Panc1 (cell line): ENCODE data around the gene MYCBP2.

Source experiments
- POLR2AphosphoS5 ChIP-seq: IDR thresholded peaks from 2 replicates; pipeline ENCODE4 v1.6.1; 2012; ENCODE audit warnings: mild to moderate bottlenecking, low read depth, low read length, moderate library complexity
- SIN3A ChIP-seq: IDR thresholded peaks from 2 replicates; pipeline ENCODE4 v1.6.1; 2012; ENCODE audit warnings: low read depth, mild to moderate bottlenecking, low read length, moderate library complexity, borderline replicate concordance; ENCODE audit not compliant: insufficient read depth
- TF ChIP-seq, protein P1 (sequence below): fragments of 450-650 bp; IDR thresholded peaks from 2 replicates; pipeline ENCODE4 v1.5.1; 2017; ENCODE audit warnings: mild to moderate bottlenecking
- TF ChIP-seq, protein P2 (sequence below), 2 experiments: IDR thresholded peaks; 2 replicates each; pipeline ENCODE4 v1.6.1; 2011 to 2012; ENCODE audit warnings: low read depth in 2 of 2, control low read depth in 1 of 2, low read length in 1 of 2, mild to moderate bottlenecking in 1 of 2, moderate library complexity in 1 of 2; ENCODE audit not compliant: insufficient read depth in 1 of 2

DNA sequence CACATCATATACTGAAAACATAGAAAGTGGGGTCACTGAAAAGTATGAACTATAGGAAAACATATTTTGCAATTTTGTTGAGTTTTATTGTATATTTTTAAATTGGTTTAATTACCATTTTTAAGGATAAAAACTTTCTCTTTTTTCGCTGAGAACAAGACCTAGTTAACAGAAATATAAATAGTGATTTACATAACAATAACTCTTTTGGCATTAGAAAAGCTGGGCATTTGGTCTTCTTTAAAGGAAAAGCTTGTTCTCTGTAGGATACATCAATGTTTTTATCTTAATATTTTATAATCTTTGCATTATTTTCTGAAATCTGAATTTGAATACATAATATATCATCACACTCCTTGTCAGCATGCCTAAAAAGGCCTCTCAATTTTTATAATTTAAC is 47.4 kb upstream of the MYCBP2 start:
- TF ChIP-seq, protein P1, sequence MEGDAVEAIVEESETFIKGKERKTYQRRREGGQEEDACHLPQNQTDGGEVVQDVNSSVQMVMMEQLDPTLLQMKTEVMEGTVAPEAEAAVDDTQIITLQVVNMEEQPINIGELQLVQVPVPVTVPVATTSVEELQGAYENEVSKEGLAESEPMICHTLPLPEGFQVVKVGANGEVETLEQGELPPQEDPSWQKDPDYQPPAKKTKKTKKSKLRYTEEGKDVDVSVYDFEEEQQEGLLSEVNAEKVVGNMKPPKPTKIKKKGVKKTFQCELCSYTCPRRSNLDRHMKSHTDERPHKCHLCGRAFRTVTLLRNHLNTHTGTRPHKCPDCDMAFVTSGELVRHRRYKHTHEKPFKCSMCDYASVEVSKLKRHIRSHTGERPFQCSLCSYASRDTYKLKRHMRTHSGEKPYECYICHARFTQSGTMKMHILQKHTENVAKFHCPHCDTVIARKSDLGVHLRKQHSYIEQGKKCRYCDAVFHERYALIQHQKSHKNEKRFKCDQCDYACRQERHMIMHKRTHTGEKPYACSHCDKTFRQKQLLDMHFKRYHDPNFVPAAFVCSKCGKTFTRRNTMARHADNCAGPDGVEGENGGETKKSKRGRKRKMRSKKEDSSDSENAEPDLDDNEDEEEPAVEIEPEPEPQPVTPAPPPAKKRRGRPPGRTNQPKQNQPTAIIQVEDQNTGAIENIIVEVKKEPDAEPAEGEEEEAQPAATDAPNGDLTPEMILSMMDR, result no peak
- TF ChIP-seq SIN3A (no peak), POLR2AphosphoS5 (no peak)
- TF ChIP-seq, protein P2, sequence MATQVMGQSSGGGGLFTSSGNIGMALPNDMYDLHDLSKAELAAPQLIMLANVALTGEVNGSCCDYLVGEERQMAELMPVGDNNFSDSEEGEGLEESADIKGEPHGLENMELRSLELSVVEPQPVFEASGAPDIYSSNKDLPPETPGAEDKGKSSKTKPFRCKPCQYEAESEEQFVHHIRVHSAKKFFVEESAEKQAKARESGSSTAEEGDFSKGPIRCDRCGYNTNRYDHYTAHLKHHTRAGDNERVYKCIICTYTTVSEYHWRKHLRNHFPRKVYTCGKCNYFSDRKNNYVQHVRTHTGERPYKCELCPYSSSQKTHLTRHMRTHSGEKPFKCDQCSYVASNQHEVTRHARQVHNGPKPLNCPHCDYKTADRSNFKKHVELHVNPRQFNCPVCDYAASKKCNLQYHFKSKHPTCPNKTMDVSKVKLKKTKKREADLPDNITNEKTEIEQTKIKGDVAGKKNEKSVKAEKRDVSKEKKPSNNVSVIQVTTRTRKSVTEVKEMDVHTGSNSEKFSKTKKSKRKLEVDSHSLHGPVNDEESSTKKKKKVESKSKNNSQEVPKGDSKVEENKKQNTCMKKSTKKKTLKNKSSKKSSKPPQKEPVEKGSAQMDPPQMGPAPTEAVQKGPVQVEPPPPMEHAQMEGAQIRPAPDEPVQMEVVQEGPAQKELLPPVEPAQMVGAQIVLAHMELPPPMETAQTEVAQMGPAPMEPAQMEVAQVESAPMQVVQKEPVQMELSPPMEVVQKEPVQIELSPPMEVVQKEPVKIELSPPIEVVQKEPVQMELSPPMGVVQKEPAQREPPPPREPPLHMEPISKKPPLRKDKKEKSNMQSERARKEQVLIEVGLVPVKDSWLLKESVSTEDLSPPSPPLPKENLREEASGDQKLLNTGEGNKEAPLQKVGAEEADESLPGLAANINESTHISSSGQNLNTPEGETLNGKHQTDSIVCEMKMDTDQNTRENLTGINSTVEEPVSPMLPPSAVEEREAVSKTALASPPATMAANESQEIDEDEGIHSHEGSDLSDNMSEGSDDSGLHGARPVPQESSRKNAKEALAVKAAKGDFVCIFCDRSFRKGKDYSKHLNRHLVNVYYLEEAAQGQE (IDR thresholded peaks at IDR 0.05; ENCODE audit: insufficient read depth in 1 of 2, low read depth in 2 of 2, low read length in 1 of 2), result no peak
